CD1c-positive myeloid dendritic cell (primary cell): ENCODE results near the gene SLC6A6.

Experiments used
- DNase-seq: peaks from one replicate; pipeline ENCODE4 v3.0.0-alpha.2; 2016; ENCODE audit errors: extremely low spot score

The SLC6A6 gene

GRCh38 chr3:14470461-14470860 lies 68.1 kb downstream of the SLC6A6 start:
- DNase-seq = no peak

- no peak for DNase-seq
These were observed 68.6 kb downstream of the SLC6A6 start for GRCh38 chr3:14471016-14471415.

DNA sequence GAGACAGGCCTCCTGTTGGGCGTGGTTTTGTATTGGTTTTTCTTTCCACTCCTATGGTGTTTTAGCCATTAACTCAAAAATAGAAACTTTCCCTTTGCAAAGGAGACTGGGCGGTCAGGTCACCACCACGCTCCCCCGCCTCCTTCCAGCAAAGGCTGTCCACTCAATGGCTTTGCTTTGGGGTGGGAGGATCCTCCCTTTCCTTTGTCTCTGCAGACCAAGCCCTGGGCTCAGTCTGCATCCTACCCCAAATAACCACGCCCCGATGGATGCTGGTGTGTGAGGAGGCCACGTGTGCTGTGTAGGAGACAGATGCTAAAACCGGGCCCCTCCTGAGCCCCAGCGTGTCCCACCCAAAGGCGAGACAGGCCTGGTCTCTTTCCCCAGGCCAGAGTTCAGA lies 69.3 kb downstream of the SLC6A6 start:
- no peak for DNase-seq

- DNase-seq = peak; percentile 43
These were observed 70.3 kb downstream of the SLC6A6 start for GRCh38 chr3:14472471-14473351.

GRCh38 chr3:14473411-14473891 lies 71.0 kb downstream of the SLC6A6 start:
- no peak for DNase-seq

DNA sequence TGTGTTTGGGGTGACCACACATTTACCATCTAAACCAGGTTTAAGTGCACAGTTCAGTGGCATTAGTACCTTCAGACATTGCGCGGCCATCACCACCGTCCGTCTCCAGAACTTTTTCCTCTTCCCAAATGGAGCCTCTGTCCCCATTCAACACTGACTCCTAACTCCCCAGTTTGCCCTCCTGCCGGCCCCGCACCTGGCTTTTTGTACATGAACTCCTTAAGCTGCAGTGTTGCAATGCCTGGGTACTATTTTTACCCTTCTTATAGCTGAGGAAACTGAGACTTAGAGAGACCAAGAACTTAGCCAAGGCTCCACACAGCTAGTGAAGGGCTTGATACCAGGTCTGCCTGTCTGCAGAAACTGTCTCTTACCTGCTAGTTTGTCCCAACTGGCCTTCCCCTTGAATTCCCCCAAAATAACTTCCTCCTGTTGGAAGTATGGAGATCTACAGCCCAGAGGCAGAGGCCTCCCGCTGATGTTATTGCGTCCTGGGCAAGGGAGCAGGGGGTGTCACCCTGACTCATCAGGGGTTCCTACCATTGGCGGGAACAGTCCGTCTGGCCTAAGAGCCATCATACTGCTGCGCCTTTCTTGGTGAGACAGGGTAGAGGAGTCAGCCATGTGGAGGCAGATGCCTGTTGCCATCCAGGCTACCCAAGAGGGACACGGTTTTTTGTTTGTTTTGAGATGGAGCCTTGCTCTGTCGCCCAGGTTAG lies 72.1 kb downstream of the SLC6A6 start:
- DNase-seq = no peak

DNA sequence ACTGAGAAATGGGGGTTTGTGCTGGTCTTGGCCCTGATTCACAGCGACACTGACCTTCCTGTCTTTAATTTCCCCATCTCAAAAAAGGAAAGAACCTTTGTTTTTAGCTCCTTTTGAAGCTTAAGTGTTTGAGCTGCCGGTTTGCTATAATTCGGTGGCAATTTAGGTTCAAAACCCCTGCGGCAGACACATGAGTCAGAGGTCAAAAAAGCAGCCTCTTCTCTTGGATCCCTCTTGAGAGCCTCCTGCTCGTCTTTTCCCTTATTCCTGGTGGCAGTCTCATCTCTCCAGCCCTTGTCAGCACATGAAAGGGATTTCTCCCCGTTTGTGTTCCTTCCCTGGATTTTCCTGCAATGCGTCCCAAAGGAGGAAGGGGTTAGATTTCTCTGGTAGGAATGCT lies 73.2 kb downstream of the SLC6A6 start:
- no peak for DNase-seq

DNA sequence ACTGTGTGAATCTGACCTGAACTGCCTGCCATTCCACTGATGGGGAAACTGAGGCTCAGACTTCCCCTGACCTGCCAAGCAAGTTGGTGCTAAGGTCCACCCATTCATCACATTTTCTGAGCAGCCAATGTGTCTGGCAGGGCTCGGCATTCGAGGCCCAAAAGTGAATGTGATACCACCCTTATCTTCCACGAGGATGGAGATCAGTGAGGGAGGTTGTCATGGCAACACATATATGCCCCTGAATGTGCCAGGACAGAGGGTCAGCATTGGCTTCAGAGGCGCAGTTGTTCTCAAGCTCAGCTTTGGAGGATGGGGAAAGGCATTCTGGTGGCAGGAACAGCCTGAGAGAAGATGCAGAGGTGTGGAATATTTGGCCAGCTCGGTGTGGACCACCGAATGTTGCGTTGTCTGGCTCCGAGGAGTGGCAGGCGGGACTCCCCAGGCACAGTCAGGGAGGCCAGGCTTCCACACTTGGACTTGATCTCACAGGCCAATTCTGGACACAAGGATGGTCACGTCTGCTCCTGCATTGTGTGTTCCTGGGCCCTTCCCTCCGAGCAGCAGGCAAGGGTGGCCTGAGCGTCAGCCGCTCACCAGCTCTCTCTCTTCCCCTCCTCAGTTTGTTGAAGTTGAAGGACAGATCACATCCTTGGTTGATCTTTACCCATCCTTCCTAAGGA lies 74.3 kb downstream of the SLC6A6 start:
- no peak for DNase-seq

- DNase-seq = no peak
These were observed 75.0 kb downstream of the SLC6A6 start for GRCh38 chr3:14477311-14477935.

- DNase-seq = no peak
These were observed 76.6 kb downstream of the SLC6A6 start for GRCh38 chr3:14478956-14479550.

DNA sequence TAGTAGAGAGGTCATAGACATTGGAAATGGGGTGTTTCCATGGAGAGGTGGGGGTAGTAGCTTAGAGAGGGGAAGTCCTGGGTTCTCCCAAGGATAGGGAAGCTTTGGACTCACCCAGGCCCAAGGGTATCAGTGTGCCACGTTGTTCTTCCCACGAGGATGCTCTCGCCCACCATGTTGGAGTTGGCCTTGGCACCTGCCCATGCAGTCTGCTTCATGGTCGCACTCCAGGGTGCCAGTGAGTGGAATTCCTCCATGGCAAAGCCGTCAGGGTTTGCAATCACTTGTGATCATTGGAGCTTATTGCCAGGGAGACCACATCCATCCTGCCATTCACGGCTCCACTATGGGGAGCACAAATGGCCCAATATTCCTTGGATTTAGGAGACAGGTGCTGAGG lies 77.2 kb downstream of the SLC6A6 start:
- DNase-seq = no peak

GRCh38 chr3:14480207-14481017 lies 78.0 kb downstream of the SLC6A6 start:
- DNase-seq = no peak

- DNase-seq = no peak
These were observed 78.7 kb downstream of the SLC6A6 start for GRCh38 chr3:14481018-14481645.

GRCh38 chr3:14481646-14482036 lies 79.2 kb downstream of the SLC6A6 start:
- DNase-seq = no peak

- DNase-seq = no peak
These were observed 79.9 kb downstream of the SLC6A6 start for GRCh38 chr3:14482271-14482721.

- DNase-seq = no peak
These were observed 80.9 kb downstream of the SLC6A6 start for GRCh38 chr3:14483286-14483685.

GRCh38 chr3:14484741-14485140 lies 82.3 kb downstream of the SLC6A6 start:
- no peak for DNase-seq

GRCh38 chr3:14485981-14486380 lies 83.6 kb downstream of the SLC6A6 start:
- no peak for DNase-seq

DNA sequence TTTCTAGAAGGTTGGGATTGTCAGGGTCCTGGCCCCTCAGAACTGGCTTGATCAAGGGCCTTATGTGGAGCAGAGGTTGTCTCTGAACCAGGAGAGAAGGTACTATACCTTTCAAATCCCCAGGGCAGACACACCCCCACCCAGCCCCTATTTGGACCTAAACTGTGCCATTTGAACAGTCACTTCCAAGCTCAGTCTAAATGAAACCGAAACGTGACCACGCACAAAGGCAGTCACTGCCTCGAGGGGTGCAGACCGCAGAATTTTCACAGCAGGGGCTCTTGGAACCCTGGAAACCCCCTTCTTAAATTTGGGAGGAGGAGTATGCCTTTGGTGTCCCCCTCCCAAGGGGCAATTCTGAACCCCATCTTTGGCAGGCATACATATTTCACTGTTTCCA lies 84.1 kb downstream of the SLC6A6 start:
- no peak for DNase-seq

DNA sequence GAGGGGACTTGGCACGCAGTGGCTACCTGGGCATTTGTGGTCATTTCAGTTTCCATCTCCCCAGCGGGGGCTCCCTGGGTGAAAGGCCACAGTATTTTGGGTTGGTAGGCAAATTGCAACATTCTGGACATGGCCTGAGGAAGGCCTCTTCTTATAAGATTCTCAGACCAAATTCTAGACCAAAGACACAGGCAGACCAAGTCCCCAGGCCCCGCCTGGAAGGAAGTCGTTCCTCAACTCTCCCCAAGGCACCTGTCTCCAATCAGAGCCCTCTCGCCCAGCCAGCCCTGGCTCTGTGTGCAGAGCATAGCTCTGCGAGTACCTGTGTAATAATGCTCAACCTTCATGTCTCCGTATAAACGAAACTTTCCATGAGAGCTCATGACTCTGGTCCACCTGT lies 84.7 kb downstream of the SLC6A6 start:
- no peak for DNase-seq
